ENCODE data around the gene CTNNA3.

Gene CTNNA3

DNA sequence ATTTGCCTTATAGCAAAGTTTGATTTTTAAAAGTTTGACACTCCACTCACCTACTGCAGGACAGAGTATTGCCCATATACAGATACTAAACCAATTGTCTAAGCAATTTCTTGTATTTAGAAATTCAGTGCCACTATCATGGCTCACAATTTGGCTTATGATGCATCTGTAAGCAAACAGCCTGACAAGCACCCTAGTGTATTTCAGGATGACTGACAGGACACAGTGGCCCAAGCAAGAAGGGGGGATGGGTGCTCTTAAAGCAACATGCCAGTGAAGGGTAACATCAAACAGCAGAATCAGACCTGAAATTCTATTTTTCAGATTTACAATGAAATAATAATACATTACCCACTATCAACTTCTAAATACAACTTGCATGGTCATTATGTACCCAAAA is 30.5 kb downstream of the CTNNA3 start:
- DNase-seq (ENCODE audit: low read depth in 2 of 2): no peak

DNA sequence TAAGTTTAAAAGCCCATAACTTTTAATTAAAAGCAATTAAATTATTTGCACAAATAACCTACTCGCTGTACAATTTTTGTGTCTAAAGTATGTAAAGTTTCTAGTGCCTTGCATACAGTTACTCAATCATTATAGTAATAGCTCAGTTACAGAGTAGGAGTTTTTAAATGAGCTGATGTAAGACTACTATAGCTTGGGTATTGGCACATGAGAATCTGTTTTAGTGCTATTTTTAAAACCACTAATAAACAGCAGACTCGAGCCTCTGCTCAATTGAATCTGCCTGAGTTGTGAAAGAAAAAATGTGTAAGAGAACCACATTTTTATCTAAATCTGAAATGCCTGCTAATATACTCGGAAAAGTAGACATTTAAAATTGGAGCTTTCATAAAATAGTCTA is 31.1 kb downstream of the CTNNA3 start:
- DNase-seq (ENCODE audit: low read depth in 2 of 2): no peak

DNA sequence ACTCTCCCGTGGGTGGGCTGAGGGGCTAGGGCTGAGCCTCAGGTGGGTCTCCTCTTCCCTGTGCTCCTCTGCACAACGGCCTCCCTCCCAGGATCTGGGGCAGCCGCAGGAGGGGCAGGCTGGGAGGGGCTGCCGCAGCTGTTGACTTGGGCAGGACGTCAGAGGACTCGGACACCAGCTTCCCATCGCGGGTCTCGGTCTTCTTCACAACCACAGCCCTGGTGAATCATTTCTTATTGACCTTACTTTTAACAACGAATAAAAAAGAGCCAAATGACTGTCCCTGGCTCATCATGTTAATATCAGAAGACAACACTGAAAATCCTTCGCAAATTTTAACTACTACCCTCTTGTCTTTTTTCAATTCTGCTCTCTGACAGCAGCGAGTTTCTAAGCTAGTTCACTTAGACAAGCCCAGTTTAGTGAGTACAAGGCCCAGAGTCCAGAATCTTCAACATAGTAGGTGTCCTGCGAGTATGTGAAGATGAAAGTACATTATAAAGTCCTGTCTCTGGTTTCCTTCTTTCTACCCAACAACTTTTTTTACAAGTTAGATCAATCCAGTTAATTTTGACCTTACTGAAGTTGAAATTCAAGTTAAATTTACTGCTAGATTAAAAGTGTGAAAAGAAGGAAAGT is 32.4 kb downstream of the CTNNA3 start:
- DNase-seq (ENCODE audit: low read depth in 2 of 2): no peak

- no peak for DNase-seq (ENCODE audit: low read depth in 2 of 2)
Observed at GRCh38 chr10:67662415-67662814, 33.6 kb downstream of the CTNNA3 start.

DNA sequence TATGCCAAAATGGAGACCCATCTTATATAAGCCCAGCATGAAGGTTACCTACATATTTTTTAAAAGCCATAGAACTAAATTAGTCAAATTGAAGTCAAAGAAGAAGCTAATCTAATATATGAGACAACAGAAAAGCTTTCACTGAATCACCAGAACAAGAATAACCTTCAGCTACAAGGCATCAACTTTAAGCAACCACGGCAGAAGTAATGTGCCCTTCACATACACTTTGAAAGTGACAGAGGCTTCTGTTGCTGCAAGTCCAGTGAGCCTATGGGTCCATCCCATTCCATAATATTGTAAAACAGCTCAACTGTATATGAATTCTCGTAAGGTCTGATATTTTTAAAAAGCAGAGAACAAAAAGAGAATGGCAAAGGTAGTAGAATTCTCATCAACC is 36.5 kb downstream of the CTNNA3 start:
- no peak for DNase-seq (ENCODE audit: low read depth in 2 of 2)

DNA sequence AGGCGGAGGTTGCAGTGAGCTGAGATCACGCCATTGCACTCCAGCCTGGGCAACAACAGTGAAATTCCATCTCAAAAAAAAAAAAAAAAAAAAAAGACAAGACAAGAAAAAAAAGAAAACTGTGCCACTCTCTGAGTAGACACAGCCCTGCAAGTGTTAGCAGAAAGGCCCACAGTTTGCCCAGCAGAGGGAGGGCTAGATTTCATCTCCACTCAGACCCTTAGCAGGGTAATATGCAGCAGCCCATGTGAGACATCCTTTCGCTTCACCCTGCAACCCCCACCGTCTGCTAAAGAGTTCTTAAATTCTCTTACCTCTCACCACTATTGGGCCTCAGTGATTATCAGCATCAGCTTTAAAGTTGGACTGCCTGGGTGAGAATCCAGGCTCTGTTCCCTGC is 38.2 kb downstream of the CTNNA3 start:
- no peak for DNase-seq (ENCODE audit: low read depth in 2 of 2)

GRCh38 chr10:67650558-67650957 is 45.4 kb downstream of the CTNNA3 start:
- no peak for DNase-seq (ENCODE audit: low read depth in 2 of 2)

DNA sequence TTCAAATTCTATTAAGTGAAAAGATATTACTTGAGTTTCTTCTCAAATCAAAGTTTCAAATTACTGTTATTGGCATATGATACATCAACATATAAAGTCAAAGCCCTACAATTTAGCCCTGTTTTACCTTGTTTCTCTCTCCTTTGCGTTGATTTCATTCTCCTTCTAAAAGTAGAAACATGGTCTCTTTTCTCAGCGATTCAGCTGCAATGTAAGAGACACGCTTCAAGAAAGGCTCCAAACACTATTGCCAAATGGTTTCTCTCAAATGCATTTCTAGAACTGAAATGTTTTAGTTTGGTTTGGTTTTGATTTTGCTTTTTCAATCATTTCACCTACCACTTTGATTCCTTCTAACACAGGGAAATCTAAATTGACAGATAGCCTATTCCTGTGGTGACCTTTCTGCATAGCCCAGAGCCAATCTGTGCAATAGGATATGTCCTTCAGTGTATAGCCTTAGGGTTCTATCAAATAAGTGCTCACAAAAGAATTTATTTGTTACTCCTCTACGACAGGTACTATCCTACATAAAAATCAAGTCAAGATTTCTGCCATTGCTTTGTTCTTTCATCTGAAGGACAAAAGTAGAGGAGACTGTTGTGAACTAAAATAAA is 47.3 kb downstream of the CTNNA3 start:
- no peak for DNase-seq (ENCODE audit: low read depth in 2 of 2)

DNA sequence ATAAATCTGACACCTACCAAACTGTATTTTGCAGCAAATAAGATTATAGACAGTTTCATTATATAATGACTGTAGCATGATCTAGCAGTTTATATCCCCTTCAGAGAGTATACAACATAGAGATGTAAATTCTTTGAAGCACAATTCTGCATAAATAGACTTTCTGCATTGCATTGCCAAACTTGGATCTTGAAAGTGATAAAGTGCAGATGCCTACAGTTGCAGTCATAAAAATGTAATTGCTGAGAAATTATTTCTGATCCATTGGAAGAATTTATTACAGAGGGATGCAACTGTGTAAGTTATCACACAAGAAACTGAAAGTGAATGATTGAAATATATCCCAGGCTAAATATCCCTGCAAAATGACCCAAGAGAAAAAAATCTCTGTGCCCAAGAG is 65.1 kb downstream of the CTNNA3 start:
- no peak for DNase-seq (ENCODE audit: low read depth in 2 of 2)

GRCh38 chr10:67629461-67629971 is 66.5 kb downstream of the CTNNA3 start:
- no peak for DNase-seq (ENCODE audit: low read depth in 2 of 2)

DNA sequence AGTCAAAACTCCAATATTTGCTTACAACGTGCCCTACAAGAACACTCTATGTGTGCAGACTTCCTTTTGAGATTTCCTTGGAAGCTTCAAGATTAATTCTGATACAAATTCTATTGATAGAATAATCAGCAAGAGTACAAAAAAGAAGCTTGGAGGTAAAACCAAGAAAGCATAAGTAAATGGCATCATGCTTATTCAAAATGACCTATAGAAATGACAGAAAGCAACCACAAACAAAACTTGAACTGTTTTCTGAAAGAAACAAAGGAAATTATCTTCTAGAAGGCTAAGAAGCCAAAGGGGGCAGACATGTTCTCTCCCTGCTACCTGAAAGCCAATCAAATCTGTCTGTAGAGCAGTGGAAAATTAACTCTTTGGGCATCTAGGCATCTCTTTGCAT is 73.0 kb downstream of the CTNNA3 start:
- no peak for DNase-seq (ENCODE audit: low read depth in 2 of 2)

DNA sequence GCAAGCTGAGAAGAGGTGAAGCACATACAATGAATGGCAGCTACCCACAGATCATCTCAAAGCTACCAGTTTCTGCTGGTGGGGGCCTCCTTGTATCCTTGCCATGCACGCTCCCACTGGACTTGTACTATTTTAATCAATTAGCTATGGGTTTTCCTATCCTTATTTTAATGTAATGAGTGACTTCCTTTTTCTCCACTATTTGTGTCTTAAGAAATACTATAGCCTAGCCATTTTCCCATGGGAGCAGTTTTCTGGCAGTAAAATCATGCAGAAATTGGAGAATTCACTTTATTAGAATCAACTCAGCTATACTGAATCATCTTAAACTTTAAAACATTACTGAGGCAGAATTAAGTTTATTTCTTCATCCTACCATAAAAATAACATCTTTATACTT is 73.5 kb downstream of the CTNNA3 start:
- no peak for DNase-seq (ENCODE audit: low read depth in 2 of 2)

GRCh38 chr10:67621834-67622233 is 74.2 kb downstream of the CTNNA3 start:
- no peak for DNase-seq (ENCODE audit: low read depth in 2 of 2)

DNA sequence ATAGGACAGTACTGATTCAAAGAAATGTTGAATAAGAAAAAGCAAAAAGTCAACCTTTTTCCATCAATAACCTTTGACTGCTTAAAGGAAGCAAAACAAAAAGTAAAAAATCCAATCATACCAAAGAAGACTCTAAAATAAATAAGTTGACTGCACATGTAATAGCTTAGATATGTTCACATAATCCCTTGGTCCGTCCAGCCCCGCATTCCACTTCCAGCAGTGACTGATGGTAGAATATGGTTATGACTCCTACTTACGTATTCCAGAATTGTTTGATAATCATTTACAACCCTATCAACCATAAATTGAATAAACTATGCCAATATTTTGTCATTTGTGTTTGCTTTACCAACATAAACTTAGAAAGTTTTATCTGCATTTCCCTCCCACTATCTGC is 77.9 kb downstream of the CTNNA3 start:
- DNase-seq (ENCODE audit: low read depth in 2 of 2): no peak

DNA sequence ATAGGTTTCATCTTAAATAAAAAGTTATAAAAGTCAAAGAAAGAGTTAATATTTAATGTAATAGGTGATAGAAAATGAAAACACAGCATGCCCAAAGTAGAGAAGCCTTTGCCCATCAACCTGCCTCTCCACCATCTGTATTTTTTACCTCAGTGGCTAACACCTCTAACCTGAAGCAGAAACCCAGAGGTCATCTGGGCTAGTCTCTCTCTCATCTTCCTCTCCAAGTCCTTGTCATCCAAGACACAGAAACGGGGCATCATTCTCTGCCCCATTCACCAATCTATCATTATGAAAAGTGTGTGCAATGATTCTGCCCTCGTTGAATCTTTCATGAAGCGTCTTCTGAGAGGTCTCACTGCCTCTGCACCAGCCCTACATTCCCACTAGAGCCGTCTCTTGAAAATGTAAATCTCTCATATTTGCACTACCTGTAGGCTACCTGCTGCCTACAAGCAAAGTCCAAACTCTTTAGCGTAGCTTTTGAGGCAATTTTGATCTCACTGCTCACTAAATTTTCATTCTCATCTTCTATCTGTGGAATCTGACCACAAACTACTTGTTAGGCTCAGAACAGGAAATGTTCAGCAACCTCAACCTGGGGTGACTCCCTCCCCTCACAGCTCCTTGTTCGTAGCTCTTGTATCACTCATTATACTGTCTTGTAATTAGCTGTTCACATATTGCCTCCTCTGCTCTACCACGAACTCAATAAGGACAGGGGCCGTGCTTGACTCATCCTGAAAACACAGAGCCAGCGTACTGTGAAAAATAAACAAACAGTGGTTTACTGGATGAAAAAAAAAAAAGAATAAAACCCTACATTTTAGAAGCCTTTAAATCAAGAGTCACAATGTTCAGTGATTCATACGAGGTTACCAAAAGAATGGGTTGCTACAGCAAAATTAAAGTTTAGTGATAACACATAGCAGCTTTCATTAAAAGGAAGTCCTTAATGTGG is 83.1 kb downstream of the CTNNA3 start:
- DNase-seq (ENCODE audit: low read depth in 2 of 2): peak; percentile 4 to 22

DNA sequence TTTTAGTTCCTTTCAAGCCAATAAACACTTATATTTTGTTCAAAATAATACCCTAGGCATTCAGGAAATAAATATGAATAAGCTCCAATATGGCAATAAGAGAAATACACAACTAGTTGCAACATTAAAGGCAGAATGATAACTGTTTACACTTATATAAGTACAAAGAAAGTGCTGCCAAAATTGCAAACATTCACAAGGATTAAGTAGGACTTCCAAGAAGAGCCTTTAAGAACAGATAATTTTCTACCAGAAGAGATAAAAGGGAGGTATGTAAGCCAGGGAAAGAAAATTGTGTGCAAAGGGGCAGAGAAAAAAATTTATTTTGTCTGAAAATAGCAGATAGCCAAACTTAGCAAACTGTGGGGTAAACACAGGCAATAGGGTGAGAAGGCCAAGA is 83.8 kb downstream of the CTNNA3 start:
- DNase-seq (ENCODE audit: low read depth in 2 of 2): no peak

- no peak for DNase-seq (ENCODE audit: low read depth in 2 of 2)
Observed at GRCh38 chr10:67609996-67610793, 85.8 kb downstream of the CTNNA3 start.

DNA sequence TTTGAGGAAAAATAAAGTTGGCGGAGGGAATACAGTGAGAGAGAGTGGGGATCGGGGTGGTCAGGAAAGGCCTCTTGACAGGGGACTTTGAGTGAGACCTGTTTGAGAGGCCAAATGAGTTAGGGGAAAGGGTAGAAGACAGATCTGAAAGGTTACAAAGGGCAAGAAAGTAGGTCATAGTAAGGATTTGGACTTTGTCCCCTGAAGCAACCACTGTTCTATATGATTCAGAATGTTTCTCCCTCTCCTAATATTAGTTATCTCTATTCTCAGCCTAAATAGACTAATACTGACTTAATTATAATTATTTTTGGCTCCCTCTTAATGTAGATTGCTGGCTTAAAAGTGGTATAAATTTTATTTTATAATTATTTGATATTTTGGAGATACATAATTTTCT is 88.0 kb downstream of the CTNNA3 start:
- DNase-seq (ENCODE audit: low read depth in 2 of 2): no peak

- no peak for DNase-seq (ENCODE audit: low read depth in 2 of 2)
Observed at GRCh38 chr10:67607472-67607871, 88.5 kb downstream of the CTNNA3 start.

- DNase-seq (ENCODE audit: low read depth in 2 of 2): no peak
Observed at GRCh38 chr10:67606572-67606971, 89.4 kb downstream of the CTNNA3 start.

- no peak for DNase-seq (ENCODE audit: low read depth in 2 of 2)
Observed at GRCh38 chr10:67603701-67604100, 92.3 kb downstream of the CTNNA3 start.

GRCh38 chr10:67603086-67603485 is 92.9 kb downstream of the CTNNA3 start:
- DNase-seq (ENCODE audit: low read depth in 2 of 2): no peak

All from stimulated activated CD8-positive, alpha-beta memory T cell treated with anti-CD3 and anti-CD28 coated beads, Interleukin-7, amount 100 ng/mL, for 4 hours (primary cell).